Fibroblast of lung (primary cell): Measurements from ENCODE around the gene ANK2. TPM values are rescaled to one million over a fixed set of nuclear protein-coding genes. Genes with fewer than 3 reads are reported as not detected.

Source experiments
- DNase-seq, 2 donors: peaks; one replicate each; pipeline versions ENCODE4 v3.0.0 to v3.0.0-alpha.2; 2010; ENCODE audit warnings: low read depth in 2 of 2
- H2AFZ ChIP-seq: 2 replicates; pipeline ENCODE4 v1.5.1; 2012; ENCODE audit warnings: low read length, control low read depth, inconsistent platforms
- H3K27ac ChIP-seq: 2 replicates; pipeline ENCODE4 v1.5.1; 2011; ENCODE audit warnings: low read length, control low read depth; ENCODE audit not compliant: insufficient read depth
- H3K27me3 ChIP-seq: 2 replicates; pipeline ENCODE4 v1.5.1; 2011; ENCODE audit warnings: mild to moderate bottlenecking, low read length; ENCODE audit not compliant: control insufficient read depth, insufficient read depth
- H3K36me3 ChIP-seq: 2 replicates; pipeline ENCODE4 v1.5.1; 2011; ENCODE audit warnings: low read length; ENCODE audit not compliant: control insufficient read depth, insufficient read depth
- H3K4me1 ChIP-seq: 2 replicates; pipeline ENCODE4 v1.5.1; 2011; ENCODE audit warnings: low read length; ENCODE audit not compliant: control insufficient read depth, insufficient read depth; ENCODE audit errors: extremely low read depth
- H3K4me2 ChIP-seq: 2 replicates; pipeline ENCODE4 v1.5.1; 2011; ENCODE audit warnings: low read length, control low read depth; ENCODE audit not compliant: insufficient read depth; ENCODE audit errors: extremely low read depth
- H3K4me3 ChIP-seq, 4 experiments: fragments of 200-600 bp in 1 of 4; sonication (generic) in 1 of 4; replicated peaks in 1 of 4; 2 replicates each; pipeline ENCODE4 v1.5.1; 2011 to 2016; ENCODE audit warnings: low read length in 4 of 4, low read depth in 3 of 4, mild to moderate bottlenecking in 3 of 4, control low read depth in 2 of 4, inconsistent platforms in 1 of 4, mixed read lengths in 1 of 4; ENCODE audit not compliant: insufficient read depth in 1 of 4; ENCODE audit errors: control extremely low read depth in 1 of 4
- H3K79me2 ChIP-seq: 2 replicates; pipeline ENCODE4 v1.5.1; 2012; ENCODE audit warnings: mild to moderate bottlenecking, low read length, inconsistent platforms; ENCODE audit not compliant: control insufficient read depth, insufficient read depth
- H3K9ac ChIP-seq: 2 replicates; pipeline ENCODE4 v1.5.1; 2011; ENCODE audit warnings: mild to moderate bottlenecking, low read length, control low read depth; ENCODE audit not compliant: insufficient read depth
- H3K9me3 ChIP-seq: 2 replicates; pipeline ENCODE4 v1.5.1; 2012; ENCODE audit warnings: low read depth, low read length; ENCODE audit not compliant: control insufficient read depth, insufficient read depth
- H4K20me1 ChIP-seq: 2 replicates; pipeline ENCODE4 v1.5.1; 2011; ENCODE audit warnings: low read length; ENCODE audit not compliant: control insufficient read depth, insufficient read depth; ENCODE audit errors: extremely low read depth
- EZH2 ChIP-seq: IDR thresholded peaks from 2 replicates; pipeline ENCODE4 v1.5.1; 2012; ENCODE audit warnings: low read length, control low read depth, mild to moderate bottlenecking; ENCODE audit errors: missing control alignments
- polyA plus RNA-seq, 2 donors: library from polyadenylated mRNA; depleted of rRNA in 1 of 2; stranded (reverse) in 1 of 2; unstranded in 1 of 2; fragments of >200 nt; gene quantifications; 2 replicates each; pipeline ENCODE4 v1.2.1, GENCODE V29; 2011 to 2012; ENCODE audit warnings: missing spikeins in 1 of 2
- total RNA-seq: library from RNA; depleted of rRNA; stranded (reverse); fragments of >200 nt; gene quantifications from 2 replicates; pipeline ENCODE4 v1.2.1, GENCODE V29; 2014
- TF ChIP-seq, protein P1 (sequence below), 2 donors: IDR thresholded peaks in 1 of 2; conservative IDR thresholded peaks in 1 of 2; 1 replicate in 1 of 2; 2 replicates in 1 of 2; pipeline ENCODE4 v1.5.1; 2011 to 2012; ENCODE audit warnings: low read length in 2 of 2, control low read depth in 1 of 2, inconsistent platforms in 1 of 2, low read depth in 1 of 2, mild to moderate bottlenecking in 1 of 2

ANK2 gene
- total and polyA plus RNA-seq, 2 donors (not counting 1 experiment from before 2014, with no cell fraction given): 10.9 to 95.1 TPM

GRCh38 chr4:113260688-113261087, 211.2 kb downstream of the ANK2 start:
- Histone ChIP-seq H3K4me2 (no peak overlapping the region), H3K4me3 (no peak overlapping the region), H3K9me3 (no peaks in the 10 kb centered on the region), H3K36me3 (no peaks in the 10 kb centered on the region), H3K4me1 (no peaks in the 10 kb centered on the region), H3K9ac (no peak overlapping the region), H3K27ac (no peak overlapping the region), H3K79me2 (no peaks in the 10 kb centered on the region), H4K20me1 (no peaks in the 10 kb centered on the region), H3K27me3 (no peaks in the 10 kb centered on the region), H2AFZ (no peak overlapping the region)
- DNase-seq: no peak
- no peak for TF ChIP-seq EZH2
- TF ChIP-seq, protein P1, sequence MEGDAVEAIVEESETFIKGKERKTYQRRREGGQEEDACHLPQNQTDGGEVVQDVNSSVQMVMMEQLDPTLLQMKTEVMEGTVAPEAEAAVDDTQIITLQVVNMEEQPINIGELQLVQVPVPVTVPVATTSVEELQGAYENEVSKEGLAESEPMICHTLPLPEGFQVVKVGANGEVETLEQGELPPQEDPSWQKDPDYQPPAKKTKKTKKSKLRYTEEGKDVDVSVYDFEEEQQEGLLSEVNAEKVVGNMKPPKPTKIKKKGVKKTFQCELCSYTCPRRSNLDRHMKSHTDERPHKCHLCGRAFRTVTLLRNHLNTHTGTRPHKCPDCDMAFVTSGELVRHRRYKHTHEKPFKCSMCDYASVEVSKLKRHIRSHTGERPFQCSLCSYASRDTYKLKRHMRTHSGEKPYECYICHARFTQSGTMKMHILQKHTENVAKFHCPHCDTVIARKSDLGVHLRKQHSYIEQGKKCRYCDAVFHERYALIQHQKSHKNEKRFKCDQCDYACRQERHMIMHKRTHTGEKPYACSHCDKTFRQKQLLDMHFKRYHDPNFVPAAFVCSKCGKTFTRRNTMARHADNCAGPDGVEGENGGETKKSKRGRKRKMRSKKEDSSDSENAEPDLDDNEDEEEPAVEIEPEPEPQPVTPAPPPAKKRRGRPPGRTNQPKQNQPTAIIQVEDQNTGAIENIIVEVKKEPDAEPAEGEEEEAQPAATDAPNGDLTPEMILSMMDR (conservative IDR thresholded peaks at IDR 0.05 in 1 of 2, IDR thresholded peaks at IDR 0.05 in 1 of 2; ENCODE audit: low read depth in 1 of 2, low read length in 2 of 2): no peak

DNA sequence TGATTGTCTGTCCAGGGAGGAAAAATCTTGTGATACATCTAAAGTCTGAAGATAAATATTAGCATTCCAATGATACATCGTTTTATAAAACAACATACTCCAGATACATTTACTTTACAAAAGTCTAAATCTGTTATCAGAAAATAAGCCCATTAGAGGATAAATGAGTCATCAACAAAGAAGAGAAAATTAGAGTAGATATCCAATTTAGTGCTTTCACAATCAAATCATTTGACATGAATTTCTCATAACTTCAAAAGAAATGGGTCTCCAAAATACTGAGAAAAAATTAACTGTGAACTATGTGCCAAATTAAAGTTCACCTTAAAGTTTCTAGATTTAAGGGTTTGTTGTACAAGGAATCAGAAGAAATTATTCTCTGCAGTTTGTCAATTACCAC, 213.8 kb downstream of the ANK2 start:
- DNase-seq: no peak
- H2AFZ ChIP-seq: no peak overlapping the region
- H3K27me3 ChIP-seq: no peaks in the 10 kb centered on the region

DNA sequence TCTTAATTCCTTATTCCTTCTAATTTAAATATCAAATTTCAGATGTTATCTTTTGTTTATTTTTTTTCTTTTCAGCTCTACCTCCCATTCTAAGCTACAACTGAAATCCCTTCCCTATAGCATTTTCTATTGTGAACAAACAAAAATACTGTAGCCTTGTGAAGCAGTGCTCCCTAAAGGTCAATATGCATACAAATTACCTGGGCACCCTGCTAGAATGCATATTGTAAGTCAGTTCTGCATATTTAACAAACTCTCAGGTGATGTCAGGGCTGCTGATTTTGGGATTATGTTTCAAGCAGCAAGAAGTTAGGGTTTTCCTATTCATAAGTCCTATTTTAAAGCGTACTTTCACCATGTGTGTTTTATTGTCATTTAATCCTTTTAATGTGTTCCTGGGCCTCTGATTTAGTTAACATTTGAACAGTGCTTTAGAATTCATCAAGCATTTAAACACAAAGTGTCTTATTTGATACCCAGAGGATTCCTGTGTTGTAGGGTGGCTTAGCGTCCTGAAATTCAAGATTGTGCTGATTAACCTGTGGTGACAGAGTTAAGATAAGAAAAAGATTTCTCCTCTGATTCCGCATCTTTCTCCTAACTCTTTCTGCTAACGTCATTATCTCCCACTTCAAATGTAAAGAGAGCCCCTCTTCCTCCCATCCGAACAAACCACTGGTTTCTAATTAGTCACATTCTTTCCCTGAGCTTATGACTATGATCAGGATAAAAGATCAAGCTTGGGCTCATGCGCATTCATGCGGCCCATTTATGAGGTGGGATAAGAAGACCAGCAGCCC, 221.3 kb downstream of the ANK2 start:
- no peaks in the 10 kb centered on the region for H3K79me2 ChIP-seq
- H3K27me3 ChIP-seq: no peaks in the 10 kb centered on the region
- TF ChIP-seq, protein P1 (conservative IDR thresholded peaks at IDR 0.05 in 1 of 2, IDR thresholded peaks at IDR 0.05 in 1 of 2; ENCODE audit: low read depth in 1 of 2, low read length in 2 of 2): no peak
- TF ChIP-seq EZH2: no peak
- no peak overlapping the region for H3K4me3 ChIP-seq
- no peaks in the 10 kb centered on the region for H3K36me3 ChIP-seq
- H3K4me1 ChIP-seq: no peaks in the 10 kb centered on the region
- no peak overlapping the region for H3K4me2 ChIP-seq
- no peaks in the 10 kb centered on the region for H4K20me1 ChIP-seq
- H3K9me3 ChIP-seq: no peaks in the 10 kb centered on the region
- no peak overlapping the region for H2AFZ ChIP-seq
- H3K27ac ChIP-seq: no peak overlapping the region
- no peak overlapping the region for H3K9ac ChIP-seq
- no peak for DNase-seq

More for the DNA sequence above, 213.8 kb downstream of the ANK2 start:
- H3K4me2 ChIP-seq: no peak overlapping the region
- no peaks in the 10 kb centered on the region for H4K20me1 ChIP-seq
- H3K4me1 ChIP-seq: no peaks in the 10 kb centered on the region
- no peak overlapping the region for H3K9ac ChIP-seq
- no peaks in the 10 kb centered on the region for H3K36me3 ChIP-seq
- H3K27ac ChIP-seq: no peak overlapping the region
- no peaks in the 10 kb centered on the region for H3K9me3 ChIP-seq
- no peaks in the 10 kb centered on the region for H3K79me2 ChIP-seq
- H3K4me3 ChIP-seq: no peak overlapping the region
- TF ChIP-seq, protein P1 (conservative IDR thresholded peaks at IDR 0.05 in 1 of 2, IDR thresholded peaks at IDR 0.05 in 1 of 2; ENCODE audit: low read depth in 1 of 2, low read length in 2 of 2): no peak
- TF ChIP-seq EZH2: no peak
